ENCODE results near the gene TXNRD2. TPM values are rescaled to one million over a fixed set of nuclear protein-coding genes. Genes with fewer than 3 reads are reported as not detected.

Gene TXNRD2
- total RNA-seq, 1 experiment from 2014 or later: 19.7 TPM

DNA sequence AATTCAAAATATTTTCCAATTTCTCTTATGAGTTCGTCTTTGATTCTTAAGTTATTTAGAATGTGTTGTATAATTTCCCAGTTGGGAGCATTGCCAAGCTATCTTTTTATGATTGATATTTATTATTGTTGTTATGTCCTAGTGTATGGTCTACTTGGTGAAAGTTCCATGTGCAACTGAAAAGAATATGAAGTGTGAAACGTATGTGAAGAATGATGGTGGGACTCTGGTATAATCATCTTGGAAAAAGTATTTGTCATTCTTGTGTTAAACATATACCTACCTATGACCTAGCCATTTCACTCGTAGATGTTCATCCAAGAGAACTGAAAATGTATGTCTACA lies 75.0 kb downstream of the TXNRD2 start:
- no peak overlapping the region for H3K4me2 ChIP-seq (ENCODE audit: low read length)
- no peaks in the 10 kb centered on the region for H3K79me2 ChIP-seq (ENCODE audit: insufficient read depth, low read length)
- H3K4me3 ChIP-seq (replicated peaks in 1 of 2; ENCODE audit: low read depth in 1 of 2, low read length in 2 of 2): no peak overlapping the region
- no peak overlapping the region for H2AFZ ChIP-seq (ENCODE audit: low read depth, low read length, poor library complexity, severe bottlenecking)
- TF ChIP-seq SRF (IDR thresholded peaks at IDR 0.05; ENCODE audit: low read depth) (no peak), TCF7L2 (IDR thresholded peaks at IDR 0.05; ENCODE audit: borderline replicate concordance, extremely low read depth, insufficient read depth, insufficient read length) (no peak), CEBPB (IDR thresholded peaks at IDR 0.05; ENCODE audit: low read depth) (no peak)
- BruUV-seq (replicated peaks): no TSS peak
- no peaks in the 10 kb centered on the region for H3K9me2 ChIP-seq (ENCODE audit: insufficient read depth)
- intact Hi-C loops (cut with micrococcal nuclease): no loop called here
- H3K9ac ChIP-seq (ENCODE audit: low read length): no peak overlapping the region
- CTCF ChIA-PET: no interaction called here
- no peak overlapping the region for H3K27ac ChIP-seq (ENCODE audit: low read depth, low read length)
- ATAC-seq (no peak), DNase-seq (ENCODE audit: low read depth, low spot score) (no peak)
- no peaks in the 10 kb centered on the region for H3K36me3 ChIP-seq (ENCODE audit: control insufficient read depth in 1 of 2, insufficient read depth in 2 of 2, low read length in 2 of 2)
- H3K9me3 ChIP-seq (ENCODE audit: control insufficient read depth in 1 of 2, insufficient read depth in 1 of 2, low read depth in 1 of 2, low read length in 2 of 2): no peaks in the 10 kb centered on the region
- no peaks in the 10 kb centered on the region for H4K20me1 ChIP-seq (ENCODE audit: insufficient read depth)
- POLR2A ChIA-PET: interaction anchor here (1.5 kb wide), 1 partner anchor 11 kb away, joined by 6 read pairs; no protein-coding TSS in a partner anchor
- H3K27me3 ChIP-seq (ENCODE audit: insufficient read depth, low read length): no peaks in the 10 kb centered on the region
- RAD21 ChIA-PET (ENCODE audit: low non-redundant PET in 1 of 2, low total read pairs in 2 of 2, uncharacterized antibody in 2 of 2, unreplicated experiment in 2 of 2): interaction anchor here in 1 of 2 experiments (0.6 kb wide), 1 partner anchor 137 kb away, joined by 3 read pairs; no protein-coding TSS in a partner anchor
- H3K4me1 ChIP-seq (ENCODE audit: control insufficient read depth in 1 of 2, insufficient read depth in 2 of 2, low read length in 2 of 2): no peaks in the 10 kb centered on the region

- BruUV-seq (replicated peaks): no TSS peak
- Histone ChIP-seq H3K27me3 (ENCODE audit: insufficient read depth, low read length) (no peaks in the 10 kb centered on the region), H3K9ac (ENCODE audit: low read length) (no peak overlapping the region), H4K20me1 (ENCODE audit: insufficient read depth) (no peaks in the 10 kb centered on the region), H3K4me2 (ENCODE audit: low read length) (no peak overlapping the region), H3K4me1 (ENCODE audit: control insufficient read depth in 1 of 2, insufficient read depth in 2 of 2, low read length in 2 of 2) (no peaks in the 10 kb centered on the region), H3K4me3 (replicated peaks in 1 of 2; ENCODE audit: low read depth in 1 of 2, low read length in 2 of 2) (no peak overlapping the region), H3K9me3 (ENCODE audit: control insufficient read depth in 1 of 2, insufficient read depth in 1 of 2, low read depth in 1 of 2, low read length in 2 of 2) (no peaks in the 10 kb centered on the region), H3K36me3 (ENCODE audit: control insufficient read depth in 1 of 2, insufficient read depth in 2 of 2, low read length in 2 of 2) (no peaks in the 10 kb centered on the region), H3K79me2 (ENCODE audit: insufficient read depth, low read length) (no peaks in the 10 kb centered on the region), H3K27ac (ENCODE audit: low read depth, low read length) (no peak overlapping the region), H3K9me2 (ENCODE audit: insufficient read depth) (no peaks in the 10 kb centered on the region), H2AFZ (ENCODE audit: low read depth, low read length, poor library complexity, severe bottlenecking) (no peak overlapping the region)
- intact Hi-C loops (cut with micrococcal nuclease): no loop called here
- POLR2A ChIA-PET: no interaction called here
- DNase-seq (ENCODE audit: low read depth, low spot score) (no peak), ATAC-seq (no peak)
- RAD21 ChIA-PET (ENCODE audit: low non-redundant PET in 1 of 2, low total read pairs in 2 of 2, uncharacterized antibody in 2 of 2, unreplicated experiment in 2 of 2): no interaction called here
- CTCF ChIA-PET: no interaction called here
- TF ChIP-seq TCF7L2 (IDR thresholded peaks at IDR 0.05; ENCODE audit: borderline replicate concordance, extremely low read depth, insufficient read depth, insufficient read length) (no peak), EZH2phosphoT487 (IDR thresholded peaks at IDR 0.05; ENCODE audit: borderline replicate concordance) (no peak), CEBPB (IDR thresholded peaks at IDR 0.05; ENCODE audit: low read depth) (no peak), REST (IDR thresholded peaks at IDR 0.05; ENCODE audit: low read depth) (no peak), JUND (IDR thresholded peaks at IDR 0.05) (no peak), ZNF274 (IDR thresholded peaks at IDR 0.05; ENCODE audit: low read depth, low read length) (no peak), SP1 (IDR thresholded peaks at IDR 0.05; ENCODE audit: low read depth) (no peak), POLR2AphosphoS5 (IDR thresholded peaks at IDR 0.05; ENCODE audit: low read depth, low read length) (no peak), RAD21 (IDR thresholded peaks at IDR 0.05; ENCODE audit: low read depth) (no peak)
- TF ChIP-seq, protein P1, sequence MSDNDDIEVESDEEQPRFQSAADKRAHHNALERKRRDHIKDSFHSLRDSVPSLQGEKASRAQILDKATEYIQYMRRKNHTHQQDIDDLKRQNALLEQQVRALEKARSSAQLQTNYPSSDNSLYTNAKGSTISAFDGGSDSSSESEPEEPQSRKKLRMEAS (IDR thresholded peaks at IDR 0.05): no peak
- TF ChIP-seq, protein P2, sequence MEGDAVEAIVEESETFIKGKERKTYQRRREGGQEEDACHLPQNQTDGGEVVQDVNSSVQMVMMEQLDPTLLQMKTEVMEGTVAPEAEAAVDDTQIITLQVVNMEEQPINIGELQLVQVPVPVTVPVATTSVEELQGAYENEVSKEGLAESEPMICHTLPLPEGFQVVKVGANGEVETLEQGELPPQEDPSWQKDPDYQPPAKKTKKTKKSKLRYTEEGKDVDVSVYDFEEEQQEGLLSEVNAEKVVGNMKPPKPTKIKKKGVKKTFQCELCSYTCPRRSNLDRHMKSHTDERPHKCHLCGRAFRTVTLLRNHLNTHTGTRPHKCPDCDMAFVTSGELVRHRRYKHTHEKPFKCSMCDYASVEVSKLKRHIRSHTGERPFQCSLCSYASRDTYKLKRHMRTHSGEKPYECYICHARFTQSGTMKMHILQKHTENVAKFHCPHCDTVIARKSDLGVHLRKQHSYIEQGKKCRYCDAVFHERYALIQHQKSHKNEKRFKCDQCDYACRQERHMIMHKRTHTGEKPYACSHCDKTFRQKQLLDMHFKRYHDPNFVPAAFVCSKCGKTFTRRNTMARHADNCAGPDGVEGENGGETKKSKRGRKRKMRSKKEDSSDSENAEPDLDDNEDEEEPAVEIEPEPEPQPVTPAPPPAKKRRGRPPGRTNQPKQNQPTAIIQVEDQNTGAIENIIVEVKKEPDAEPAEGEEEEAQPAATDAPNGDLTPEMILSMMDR (IDR thresholded peaks at IDR 0.05 in 2 of 3, conservative IDR thresholded peaks at IDR 0.05 in 1 of 3; ENCODE audit: borderline replicate concordance in 1 of 3, insufficient read depth in 1 of 3, low read depth in 2 of 3, low read length in 2 of 3): no peak
These were observed 76.3 kb downstream of the TXNRD2 start for GRCh38 chr22:19865141-19865829.

Measured in HCT116 (cell line).